HEK293 (cell line): Measurements from ENCODE around the gene RNF212.

Source experiments
- IKZF3 ChIP-seq: fragments of 450-650 bp; IDR thresholded peaks from 2 replicates; pipeline ENCODE4 v1.5.0; 2018; ENCODE audit warnings: missing biosample characterization, mild to moderate bottlenecking, missing genetic modification characterization, moderate library complexity
- KLF8 ChIP-seq: fragments of 450-650 bp; formaldehyde crosslinking; IDR thresholded peaks from 2 replicates; pipeline ENCODE4 v1.5.1; 2016; ENCODE audit warnings: missing biosample characterization, missing genetic modification characterization
- MYNN ChIP-seq: fragments of 450-650 bp; formaldehyde crosslinking; IDR thresholded peaks from 2 replicates; pipeline ENCODE4 v1.5.1; 2016; ENCODE audit warnings: missing biosample characterization, missing genetic modification characterization, borderline replicate concordance
- ZNF223 ChIP-seq: fragments of 450-650 bp; formaldehyde crosslinking; IDR thresholded peaks from 2 replicates; pipeline ENCODE4 v1.5.1; 2016; ENCODE audit warnings: missing biosample characterization, missing genetic modification characterization
- ZNF292 ChIP-seq: fragments of 450-650 bp; formaldehyde crosslinking; IDR thresholded peaks from 2 replicates; pipeline ENCODE4 v1.5.1; 2016; ENCODE audit warnings: low read depth, missing biosample characterization, missing genetic modification characterization, borderline replicate concordance
- ZNF302 ChIP-seq: fragments of 450-650 bp; formaldehyde crosslinking; IDR thresholded peaks from 2 replicates; pipeline ENCODE4 v1.5.1; 2016; ENCODE audit warnings: missing biosample characterization, missing genetic modification characterization, low read depth
- ZNF530 ChIP-seq: fragments of 450-650 bp; formaldehyde crosslinking; IDR thresholded peaks from 2 replicates; pipeline ENCODE4 v1.5.1; 2016; ENCODE audit warnings: low read depth, missing biosample characterization, missing genetic modification characterization
- ZNF549 ChIP-seq: fragments of 450-650 bp; IDR thresholded peaks from 2 replicates; pipeline ENCODE4 v1.5.1; 2018; ENCODE audit warnings: missing biosample characterization, missing genetic modification characterization, mild to moderate bottlenecking, inconsistent platforms, moderate library complexity
- ZNF777 ChIP-seq: fragments of 450-650 bp; formaldehyde crosslinking; IDR thresholded peaks from 2 replicates; pipeline ENCODE4 v1.5.1; 2017; ENCODE audit warnings: missing biosample characterization, missing genetic modification characterization, borderline replicate concordance
- TF ChIP-seq, protein P1 (sequence below): fragments of 450-650 bp; formaldehyde crosslinking; IDR thresholded peaks from 2 replicates; pipeline ENCODE4 v1.5.1; 2016; ENCODE audit warnings: missing biosample characterization, missing genetic modification characterization
- TF ChIP-seq, protein P2 (sequence below): fragments of 450-650 bp; formaldehyde crosslinking; IDR thresholded peaks from 2 replicates; pipeline ENCODE4 v1.5.1; 2016; ENCODE audit warnings: missing biosample characterization, missing genetic modification characterization
- TF ChIP-seq, protein P3 (sequence below): fragments of 450-650 bp; formaldehyde crosslinking; IDR thresholded peaks from 2 replicates; pipeline ENCODE4 v1.5.1; 2016; ENCODE audit warnings: missing biosample characterization, missing genetic modification characterization, low read depth
- TF ChIP-seq, protein P4 (sequence below): fragments of 450-650 bp; formaldehyde crosslinking; IDR thresholded peaks from 2 replicates; pipeline ENCODE4 v1.5.1; 2017; ENCODE audit warnings: missing biosample characterization, mild to moderate bottlenecking, missing genetic modification characterization, moderate library complexity
- TF ChIP-seq, protein P5 (sequence below): fragments of 450-650 bp; IDR thresholded peaks from 2 replicates; pipeline ENCODE4 v1.5.1; 2018; ENCODE audit warnings: missing biosample characterization, mild to moderate bottlenecking, missing genetic modification characterization

DNA sequence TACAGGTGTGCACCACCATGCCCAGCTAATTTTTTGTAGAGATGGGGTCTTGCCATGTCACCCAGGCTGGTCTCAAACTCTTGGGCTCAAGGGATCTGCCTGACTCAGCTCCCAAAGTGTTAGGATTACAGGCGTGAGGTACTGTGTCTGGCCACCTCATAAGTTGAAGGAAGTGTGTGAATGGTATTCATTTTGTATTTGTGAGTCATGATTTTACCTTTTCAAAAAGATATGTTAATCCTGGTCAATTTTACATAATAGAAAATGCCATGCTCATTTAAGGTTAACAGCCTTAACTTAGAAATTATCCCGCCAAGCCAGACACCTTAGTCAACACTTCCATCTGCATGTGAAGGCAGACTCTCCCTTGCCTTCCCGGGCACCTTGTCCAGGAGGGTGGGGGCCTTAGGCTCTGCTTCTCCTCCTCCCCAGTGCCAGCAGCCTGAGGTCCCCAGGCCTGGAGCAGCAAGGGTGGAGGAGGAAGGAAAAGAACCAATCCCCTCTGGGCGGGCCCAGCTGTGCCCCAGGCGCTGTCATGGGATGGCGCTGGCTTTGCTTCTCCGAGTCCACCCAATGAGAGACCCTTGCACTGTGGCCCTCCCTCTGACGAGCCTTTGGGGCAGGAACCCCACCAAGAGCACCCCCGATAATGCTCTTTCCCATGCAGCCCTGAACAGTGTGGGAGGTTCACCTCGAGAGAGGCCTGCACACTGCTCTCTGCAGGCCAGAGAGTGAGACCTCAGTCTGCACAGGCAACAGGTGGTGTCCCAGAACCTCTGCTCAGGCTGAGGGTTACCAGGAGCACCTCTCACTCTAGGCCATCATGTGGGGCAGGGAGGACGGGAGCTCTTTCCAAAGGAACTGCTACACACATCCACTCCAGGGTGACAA lies 37.3 kb downstream of the RNF212 start:
- TF ChIP-seq MYNN (tag by site-specific recombination) = no peak
- no peak for TF ChIP-seq ZNF777 (tag by site-specific recombination)
- TF ChIP-seq, protein P1, sequence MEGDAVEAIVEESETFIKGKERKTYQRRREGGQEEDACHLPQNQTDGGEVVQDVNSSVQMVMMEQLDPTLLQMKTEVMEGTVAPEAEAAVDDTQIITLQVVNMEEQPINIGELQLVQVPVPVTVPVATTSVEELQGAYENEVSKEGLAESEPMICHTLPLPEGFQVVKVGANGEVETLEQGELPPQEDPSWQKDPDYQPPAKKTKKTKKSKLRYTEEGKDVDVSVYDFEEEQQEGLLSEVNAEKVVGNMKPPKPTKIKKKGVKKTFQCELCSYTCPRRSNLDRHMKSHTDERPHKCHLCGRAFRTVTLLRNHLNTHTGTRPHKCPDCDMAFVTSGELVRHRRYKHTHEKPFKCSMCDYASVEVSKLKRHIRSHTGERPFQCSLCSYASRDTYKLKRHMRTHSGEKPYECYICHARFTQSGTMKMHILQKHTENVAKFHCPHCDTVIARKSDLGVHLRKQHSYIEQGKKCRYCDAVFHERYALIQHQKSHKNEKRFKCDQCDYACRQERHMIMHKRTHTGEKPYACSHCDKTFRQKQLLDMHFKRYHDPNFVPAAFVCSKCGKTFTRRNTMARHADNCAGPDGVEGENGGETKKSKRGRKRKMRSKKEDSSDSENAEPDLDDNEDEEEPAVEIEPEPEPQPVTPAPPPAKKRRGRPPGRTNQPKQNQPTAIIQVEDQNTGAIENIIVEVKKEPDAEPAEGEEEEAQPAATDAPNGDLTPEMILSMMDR (tag by site-specific recombination) = no peak
- TF ChIP-seq, protein P2, sequence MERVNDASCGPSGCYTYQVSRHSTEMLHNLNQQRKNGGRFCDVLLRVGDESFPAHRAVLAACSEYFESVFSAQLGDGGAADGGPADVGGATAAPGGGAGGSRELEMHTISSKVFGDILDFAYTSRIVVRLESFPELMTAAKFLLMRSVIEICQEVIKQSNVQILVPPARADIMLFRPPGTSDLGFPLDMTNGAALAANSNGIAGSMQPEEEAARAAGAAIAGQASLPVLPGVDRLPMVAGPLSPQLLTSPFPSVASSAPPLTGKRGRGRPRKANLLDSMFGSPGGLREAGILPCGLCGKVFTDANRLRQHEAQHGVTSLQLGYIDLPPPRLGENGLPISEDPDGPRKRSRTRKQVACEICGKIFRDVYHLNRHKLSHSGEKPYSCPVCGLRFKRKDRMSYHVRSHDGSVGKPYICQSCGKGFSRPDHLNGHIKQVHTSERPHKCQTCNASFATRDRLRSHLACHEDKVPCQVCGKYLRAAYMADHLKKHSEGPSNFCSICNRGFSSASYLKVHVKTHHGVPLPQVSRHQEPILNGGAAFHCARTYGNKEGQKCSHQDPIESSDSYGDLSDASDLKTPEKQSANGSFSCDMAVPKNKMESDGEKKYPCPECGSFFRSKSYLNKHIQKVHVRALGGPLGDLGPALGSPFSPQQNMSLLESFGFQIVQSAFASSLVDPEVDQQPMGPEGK = no peak
- TF ChIP-seq, protein P3, sequence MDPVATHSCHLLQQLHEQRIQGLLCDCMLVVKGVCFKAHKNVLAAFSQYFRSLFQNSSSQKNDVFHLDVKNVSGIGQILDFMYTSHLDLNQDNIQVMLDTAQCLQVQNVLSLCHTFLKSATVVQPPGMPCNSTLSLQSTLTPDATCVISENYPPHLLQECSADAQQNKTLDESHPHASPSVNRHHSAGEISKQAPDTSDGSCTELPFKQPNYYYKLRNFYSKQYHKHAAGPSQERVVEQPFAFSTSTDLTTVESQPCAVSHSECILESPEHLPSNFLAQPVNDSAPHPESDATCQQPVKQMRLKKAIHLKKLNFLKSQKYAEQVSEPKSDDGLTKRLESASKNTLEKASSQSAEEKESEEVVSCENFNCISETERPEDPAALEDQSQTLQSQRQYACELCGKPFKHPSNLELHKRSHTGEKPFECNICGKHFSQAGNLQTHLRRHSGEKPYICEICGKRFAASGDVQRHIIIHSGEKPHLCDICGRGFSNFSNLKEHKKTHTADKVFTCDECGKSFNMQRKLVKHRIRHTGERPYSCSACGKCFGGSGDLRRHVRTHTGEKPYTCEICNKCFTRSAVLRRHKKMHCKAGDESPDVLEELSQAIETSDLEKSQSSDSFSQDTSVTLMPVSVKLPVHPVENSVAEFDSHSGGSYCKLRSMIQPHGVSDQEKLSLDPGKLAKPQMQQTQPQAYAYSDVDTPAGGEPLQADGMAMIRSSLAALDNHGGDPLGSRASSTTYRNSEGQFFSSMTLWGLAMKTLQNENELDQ (tag by site-specific recombination) = no peak
- no peak for TF ChIP-seq KLF8
- TF ChIP-seq ZNF223 (tag by site-specific recombination) = no peak
- no peak for TF ChIP-seq ZNF292 (tag by site-specific recombination)
- no peak for TF ChIP-seq ZNF302
- TF ChIP-seq, protein P4, sequence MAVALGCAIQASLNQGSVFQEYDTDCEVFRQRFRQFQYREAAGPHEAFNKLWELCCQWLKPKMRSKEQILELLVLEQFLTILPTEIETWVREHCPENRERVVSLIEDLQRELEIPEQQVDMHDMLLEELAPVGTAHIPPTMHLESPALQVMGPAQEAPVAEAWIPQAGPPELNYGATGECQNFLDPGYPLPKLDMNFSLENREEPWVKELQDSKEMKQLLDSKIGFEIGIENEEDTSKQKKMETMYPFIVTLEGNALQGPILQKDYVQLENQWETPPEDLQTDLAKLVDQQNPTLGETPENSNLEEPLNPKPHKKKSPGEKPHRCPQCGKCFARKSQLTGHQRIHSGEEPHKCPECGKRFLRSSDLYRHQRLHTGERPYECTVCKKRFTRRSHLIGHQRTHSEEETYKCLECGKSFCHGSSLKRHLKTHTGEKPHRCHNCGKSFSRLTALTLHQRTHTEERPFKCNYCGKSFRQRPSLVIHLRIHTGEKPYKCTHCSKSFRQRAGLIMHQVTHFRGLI (tag by site-specific recombination) = no peak
- no peak for TF ChIP-seq ZNF530 (tag by site-specific recombination)
- no peak for TF ChIP-seq IKZF3 (tag by site-specific recombination)
- TF ChIP-seq, protein P5, sequence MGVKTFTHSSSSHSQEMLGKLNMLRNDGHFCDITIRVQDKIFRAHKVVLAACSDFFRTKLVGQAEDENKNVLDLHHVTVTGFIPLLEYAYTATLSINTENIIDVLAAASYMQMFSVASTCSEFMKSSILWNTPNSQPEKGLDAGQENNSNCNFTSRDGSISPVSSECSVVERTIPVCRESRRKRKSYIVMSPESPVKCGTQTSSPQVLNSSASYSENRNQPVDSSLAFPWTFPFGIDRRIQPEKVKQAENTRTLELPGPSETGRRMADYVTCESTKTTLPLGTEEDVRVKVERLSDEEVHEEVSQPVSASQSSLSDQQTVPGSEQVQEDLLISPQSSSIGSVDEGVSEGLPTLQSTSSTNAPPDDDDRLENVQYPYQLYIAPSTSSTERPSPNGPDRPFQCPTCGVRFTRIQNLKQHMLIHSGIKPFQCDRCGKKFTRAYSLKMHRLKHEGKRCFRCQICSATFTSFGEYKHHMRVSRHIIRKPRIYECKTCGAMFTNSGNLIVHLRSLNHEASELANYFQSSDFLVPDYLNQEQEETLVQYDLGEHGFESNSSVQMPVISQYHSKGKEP = no peak
- TF ChIP-seq ZNF549 (tag by site-specific recombination) = no peak
